ENCODE measurements around the gene PDLIM4.

PDLIM4 gene

GRCh38 chr5:132303589-132303988 lies 46.1 kb downstream of the PDLIM4 start:
- no peak for DNase-seq (ENCODE audit: low read depth in 1 of 2, low spot score in 1 of 2)

- DNase-seq (ENCODE audit: low read depth in 1 of 2, low spot score in 1 of 2), result no peak
Measured at GRCh38 chr5:132305420-132305819, 47.9 kb downstream of the PDLIM4 start.

DNA sequence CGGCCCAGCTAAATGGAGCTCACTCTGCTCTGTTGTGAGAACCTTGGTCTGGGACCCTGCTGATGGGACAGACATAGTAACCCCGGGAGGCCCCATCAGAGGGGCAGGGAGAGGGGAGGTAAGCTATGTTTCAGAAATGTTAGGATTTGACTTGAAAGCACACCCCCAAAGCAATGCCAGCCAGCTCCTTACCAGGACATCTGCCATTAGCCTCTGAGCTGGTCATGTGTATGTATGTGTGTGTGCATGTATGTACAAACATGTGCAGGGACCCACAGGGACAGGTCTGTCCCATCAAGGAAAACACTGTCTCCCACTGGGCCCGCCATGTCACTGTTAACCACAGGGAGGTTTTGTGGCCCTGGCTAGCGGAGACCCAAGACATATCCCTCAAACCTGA lies 51.2 kb downstream of the PDLIM4 start:
- DNase-seq (ENCODE audit: low read depth in 1 of 2, low spot score in 1 of 2), result no peak

GRCh38 chr5:132309679-132310078 lies 52.2 kb downstream of the PDLIM4 start:
- DNase-seq (ENCODE audit: low read depth in 1 of 2, low spot score in 1 of 2), result no peak

- no peak for DNase-seq (ENCODE audit: low read depth in 1 of 2, low spot score in 1 of 2)
Measured at GRCh38 chr5:132310141-132310834, 52.8 kb downstream of the PDLIM4 start.

GRCh38 chr5:132313366-132313765 lies 55.9 kb downstream of the PDLIM4 start:
- no peak for DNase-seq (ENCODE audit: low read depth in 1 of 2, low spot score in 1 of 2)

DNA sequence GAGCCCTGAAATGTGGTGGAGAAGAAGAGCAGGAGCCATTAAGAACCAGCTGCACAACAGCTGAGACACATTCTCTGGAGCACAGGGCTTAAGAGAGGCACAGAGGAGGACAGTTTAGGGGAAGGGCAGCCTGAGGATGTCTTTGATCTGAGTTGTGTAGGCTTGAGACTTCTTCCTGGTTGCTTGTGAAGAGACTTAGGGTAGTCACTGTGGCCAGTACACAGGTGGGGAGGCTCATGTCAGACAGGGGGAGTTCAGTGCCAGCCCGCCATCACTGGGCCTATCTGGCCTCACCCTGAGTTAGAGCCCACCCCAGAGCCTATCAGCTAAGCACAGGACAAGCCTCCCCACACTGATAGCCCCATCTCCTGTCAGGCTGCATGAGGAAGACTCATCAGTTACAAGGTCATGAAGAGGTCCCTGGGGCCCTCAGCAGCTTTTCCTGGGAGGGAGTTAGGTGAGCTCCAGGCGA lies 56.5 kb downstream of the PDLIM4 start:
- no peak for DNase-seq (ENCODE audit: low read depth in 1 of 2, low spot score in 1 of 2)

DNA sequence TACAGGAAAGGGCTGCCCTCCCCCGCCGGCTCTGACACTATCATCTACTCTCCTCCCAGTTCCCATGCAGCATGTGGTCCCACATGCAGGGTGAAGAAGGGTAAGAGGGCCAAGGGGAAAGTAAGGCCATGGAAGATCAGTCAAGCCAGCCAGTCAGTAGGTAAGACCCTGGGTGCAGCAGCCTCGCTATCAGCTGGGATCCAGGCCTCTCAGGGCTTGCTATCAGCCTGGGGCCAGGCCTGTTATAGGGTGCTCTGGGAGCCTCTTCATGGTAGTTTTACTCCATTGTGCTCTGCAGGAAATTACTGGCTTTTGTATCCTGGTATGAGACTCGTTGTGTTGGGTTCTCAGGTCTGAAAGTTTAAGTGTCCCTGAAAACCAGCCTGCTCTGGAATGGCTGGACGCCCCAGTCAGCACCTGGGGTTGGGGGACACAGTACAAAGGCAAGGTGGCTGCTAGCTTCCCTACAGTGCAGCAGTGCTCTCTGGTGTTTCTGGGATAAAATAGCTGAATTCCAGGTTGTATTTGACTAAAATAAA lies 58.1 kb downstream of the PDLIM4 start:
- DNase-seq (ENCODE audit: low read depth in 1 of 2, low spot score in 1 of 2), result no peak

- DNase-seq (ENCODE audit: low read depth in 1 of 2, low spot score in 1 of 2), result no peak
Measured at GRCh38 chr5:132319975-132320374, 62.5 kb downstream of the PDLIM4 start.

DNA sequence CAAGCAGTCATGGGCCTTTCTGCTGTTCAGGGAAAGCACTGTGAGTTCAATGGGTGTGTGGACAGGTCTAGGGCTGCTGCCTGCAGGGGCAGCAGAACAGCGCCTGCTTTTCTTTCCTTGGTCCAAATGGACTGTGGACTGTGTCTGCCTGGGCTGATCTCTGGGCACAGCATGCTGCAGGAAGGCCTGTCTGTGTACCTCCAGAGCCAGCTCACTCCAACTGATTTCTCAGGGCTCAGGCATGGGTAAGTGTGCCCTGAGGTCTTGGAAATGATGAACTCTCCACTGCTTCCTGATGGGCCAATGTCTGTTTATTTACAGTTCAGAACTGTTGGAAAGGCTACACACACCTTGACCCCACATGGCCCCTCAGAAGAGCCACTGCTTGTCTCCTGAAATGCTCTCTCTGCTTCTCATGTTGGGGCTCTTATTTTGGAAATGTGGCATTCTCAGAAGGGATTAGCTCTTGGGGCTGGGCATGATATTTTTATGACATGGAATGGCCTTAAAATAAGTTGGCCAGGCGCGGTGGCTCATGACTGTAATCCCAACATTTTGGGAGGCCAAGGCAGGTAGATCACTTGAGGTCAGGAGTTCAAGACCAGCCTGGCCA lies 63.7 kb downstream of the PDLIM4 start:
- DNase-seq (ENCODE audit: low read depth in 1 of 2, low spot score in 1 of 2), result no peak

DNA sequence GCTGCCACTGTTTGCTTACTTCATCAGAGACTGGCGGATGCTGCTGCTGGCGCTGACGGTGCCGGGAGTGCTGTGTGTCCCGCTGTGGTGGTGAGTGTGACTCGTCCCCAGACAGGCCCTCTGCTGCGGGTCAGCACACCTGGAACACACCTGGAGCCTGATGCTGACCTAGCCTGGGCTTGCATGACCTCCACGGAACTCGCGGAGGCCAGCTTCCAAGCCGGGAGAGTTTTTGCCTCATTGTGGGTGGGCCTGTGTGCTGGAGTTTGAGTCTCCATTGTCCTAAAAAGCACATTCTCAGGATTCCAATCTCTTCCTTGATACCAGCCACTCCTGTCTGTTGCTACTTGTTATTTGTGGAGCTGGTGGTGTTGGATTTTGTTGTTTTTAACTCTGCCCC lies 64.8 kb downstream of the PDLIM4 start:
- no peak for DNase-seq (ENCODE audit: low read depth in 1 of 2, low spot score in 1 of 2)

Data from activated CD4-positive, alpha-beta T cell treated with anti-CD3 and anti-CD28 coated beads, Interleukin-2, amount 50 U/mL, for 24 hours (primary cell).